Measurements from ENCODE around the gene SCLT1.
"Not testable (repeated sequence)": the region's sequence is repeated elsewhere in the genome, so short reads cannot be mapped to it uniquely, and the experiment has no call there.

The SCLT1 gene

DNA sequence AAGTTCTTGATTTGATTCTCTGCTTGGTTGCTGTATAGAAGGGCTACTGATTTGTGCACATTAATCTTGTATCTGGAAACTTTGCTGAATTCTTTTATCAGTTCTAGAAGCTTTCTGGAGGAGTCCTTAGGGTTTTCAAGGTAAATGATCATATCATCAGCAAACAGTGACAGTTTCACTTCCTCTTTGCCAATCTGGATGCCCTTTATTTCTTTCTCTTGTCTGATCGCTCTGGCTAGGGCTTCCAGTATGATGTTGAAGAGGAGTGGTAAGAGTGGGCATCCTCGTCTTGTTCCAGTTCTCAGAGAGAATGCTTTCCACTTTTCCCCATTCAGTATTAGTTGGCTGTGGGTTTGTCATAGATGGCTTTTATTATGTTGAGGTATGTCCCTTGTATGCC, 23.8 kb downstream of the SCLT1 start:
- not testable (repeated sequence) for DNase-seq

DNA sequence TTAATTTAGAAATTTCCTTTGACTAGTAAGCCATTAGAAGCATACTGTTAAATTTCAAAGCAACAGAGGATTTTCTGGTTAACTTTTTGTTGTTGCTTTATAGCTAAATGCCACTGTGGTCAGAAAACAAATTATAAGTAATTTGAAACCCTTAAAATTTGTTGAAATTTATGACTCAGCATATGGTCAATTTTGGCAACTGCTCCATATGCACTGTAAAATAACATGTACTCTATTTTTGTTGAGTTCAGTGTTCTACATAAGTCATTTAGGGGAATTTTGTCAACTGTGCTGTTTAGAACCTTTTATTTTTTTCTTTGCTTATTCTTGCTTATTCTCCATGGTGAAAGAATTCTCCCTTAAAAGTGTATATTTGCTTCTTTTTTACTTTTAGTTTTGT, 28.6 kb downstream of the SCLT1 start:
- no peak for DNase-seq

DNA sequence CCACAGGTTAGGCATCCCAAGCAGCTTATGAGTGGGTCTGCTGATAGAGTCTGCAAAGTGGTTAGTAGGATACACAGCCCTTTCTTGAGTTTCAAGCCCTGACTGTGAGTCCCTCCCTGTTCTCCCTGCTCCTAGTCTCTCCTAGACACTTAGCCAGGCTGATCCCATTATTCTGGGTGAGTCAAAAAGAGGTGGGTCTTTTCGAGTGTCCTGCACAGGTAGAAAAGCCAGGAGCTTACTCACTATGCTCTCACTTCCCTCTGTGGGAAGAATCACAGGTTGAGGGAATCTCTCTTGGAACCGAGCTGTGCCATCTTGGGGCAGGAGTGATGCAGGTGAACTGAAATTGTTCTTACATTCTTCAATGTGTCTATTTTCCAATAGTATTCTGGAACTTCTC, 29.7 kb downstream of the SCLT1 start:
- DNase-seq, result no peak

DNA sequence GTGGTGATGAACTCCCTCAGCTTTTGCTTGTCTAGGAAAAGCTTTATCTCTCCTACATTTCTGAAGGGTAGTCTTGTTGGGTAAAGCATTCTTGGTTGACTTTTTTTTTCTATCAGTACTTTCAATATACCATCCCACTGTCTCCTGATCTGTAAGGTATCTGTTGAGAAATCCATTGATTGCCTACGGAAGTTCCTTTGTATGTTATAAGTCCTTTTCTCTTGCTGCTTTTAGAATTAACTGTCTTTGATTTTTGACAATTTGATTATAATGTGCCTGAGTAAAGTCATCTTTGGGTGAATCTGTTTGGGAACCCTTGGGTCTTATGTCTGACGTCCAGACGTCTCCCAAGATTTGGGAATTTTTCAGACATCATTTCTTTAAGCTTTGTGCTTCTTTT, 30.8 kb downstream of the SCLT1 start:
- no peak for DNase-seq

DNA sequence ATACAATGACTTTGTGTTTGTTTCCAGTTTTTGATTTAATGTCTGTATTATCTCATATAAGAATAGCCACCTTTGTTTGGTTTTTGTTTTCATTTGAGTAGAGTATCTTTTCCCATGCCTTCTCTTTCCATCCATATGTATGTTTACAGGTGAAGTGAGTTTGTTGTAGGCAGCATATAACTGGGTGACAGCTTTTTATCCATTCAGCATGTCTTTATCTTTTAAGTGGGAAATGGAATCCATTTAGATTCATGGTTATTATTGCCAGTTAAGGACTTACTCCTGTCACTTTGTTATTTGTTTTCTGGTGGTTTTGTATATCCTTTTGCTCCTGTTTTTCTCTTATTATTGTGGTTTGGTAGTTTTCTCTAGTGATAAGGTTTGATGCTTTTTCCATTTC, 34.3 kb downstream of the SCLT1 start:
- no peak for DNase-seq

DNA sequence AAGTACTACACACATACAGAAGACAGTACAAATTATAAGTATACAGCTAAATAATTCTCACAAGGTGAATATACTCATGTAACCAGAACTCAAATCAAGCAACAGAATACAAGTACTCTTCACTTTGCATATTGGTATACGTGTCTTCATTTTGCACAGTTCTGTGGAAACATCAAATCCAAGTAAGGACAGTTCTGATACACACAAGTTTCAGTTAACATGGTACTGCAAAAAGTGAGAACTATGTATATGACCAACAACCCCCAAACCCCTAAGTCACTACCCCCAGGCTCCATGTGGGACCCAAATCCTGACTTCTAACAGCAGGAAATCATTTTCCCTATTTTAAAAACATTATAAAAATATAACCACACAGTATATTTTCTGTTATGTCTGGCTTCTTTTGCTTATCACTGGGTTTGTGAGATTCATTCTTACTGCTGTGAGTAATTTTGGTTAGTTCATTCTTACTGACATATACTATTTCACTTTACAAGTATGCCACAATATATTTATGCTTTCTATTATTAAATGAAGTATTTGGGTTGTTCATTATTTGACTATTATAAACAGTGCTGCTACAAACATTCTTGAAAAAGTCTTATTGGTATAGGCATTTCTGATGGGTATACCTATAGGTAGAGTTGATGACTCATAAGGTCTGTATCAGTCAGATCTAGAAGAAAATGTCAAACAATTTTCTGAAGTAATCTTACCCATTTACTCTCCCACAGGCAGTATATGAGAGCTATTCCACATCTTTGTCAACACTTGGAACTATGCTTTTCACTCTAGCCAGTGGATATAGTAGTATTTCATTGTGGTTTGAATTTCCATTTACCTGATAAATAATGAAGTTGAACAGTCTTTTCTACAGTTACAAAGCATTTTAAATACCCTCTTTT, 47.0 kb downstream of the SCLT1 start:
- DNase-seq, result no peak

DNA sequence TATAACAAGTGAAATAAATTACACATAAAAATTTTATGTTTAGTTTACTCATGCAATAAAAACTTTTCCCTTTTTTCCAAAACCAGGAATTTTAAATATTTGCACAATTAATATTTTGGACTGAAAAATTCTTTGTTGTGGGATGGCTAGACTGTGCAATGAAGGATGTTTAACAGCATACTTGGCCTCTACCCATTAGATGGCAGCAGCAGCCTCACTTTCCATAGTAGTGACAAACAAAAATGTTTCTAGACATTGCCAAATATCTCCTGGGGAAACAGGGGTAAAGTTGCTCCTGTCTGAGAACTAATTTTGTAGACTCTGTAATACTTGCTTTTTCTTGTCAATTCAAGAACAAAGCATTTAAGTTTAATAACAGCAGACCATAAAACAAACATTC, 49.8 kb downstream of the SCLT1 start:
- no peak for DNase-seq

DNA sequence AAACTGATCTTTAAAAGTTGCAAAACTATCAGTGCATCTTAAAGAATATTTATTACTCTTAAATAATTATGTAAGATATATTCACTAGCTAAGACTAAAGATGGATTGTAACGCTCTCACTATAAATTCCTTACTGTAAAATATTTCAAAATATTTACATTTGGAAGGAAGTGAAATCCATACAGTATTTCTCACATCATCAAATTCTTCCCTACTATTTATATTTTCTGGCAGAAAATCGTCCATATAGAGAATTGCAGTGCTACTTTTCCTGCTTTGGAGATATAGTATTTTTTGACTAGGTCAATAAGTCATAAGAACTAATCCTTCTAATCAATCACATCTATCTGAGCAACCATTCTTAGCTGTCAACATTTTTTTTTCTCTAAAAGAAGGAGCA, 52.9 kb downstream of the SCLT1 start:
- no peak for DNase-seq

DNA sequence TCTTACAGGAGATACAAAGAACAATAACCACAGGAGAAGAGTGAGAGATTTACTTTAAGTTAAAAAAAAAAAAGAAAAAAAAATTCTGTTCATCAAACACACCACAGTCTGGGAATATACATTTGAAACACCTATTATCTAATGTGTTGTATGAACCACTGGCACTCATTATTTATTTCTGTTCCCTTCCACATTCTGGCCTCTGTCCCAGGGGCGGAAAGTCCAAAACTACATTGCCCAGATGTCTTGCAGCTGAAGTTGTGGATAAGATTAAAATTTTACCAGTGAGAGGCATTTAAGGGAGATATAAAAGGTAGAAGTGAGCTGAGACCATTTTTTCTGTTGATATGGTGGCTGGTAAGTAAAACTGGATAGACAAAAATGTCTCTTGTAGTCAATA, 56.2 kb downstream of the SCLT1 start:
- DNase-seq, result no peak

DNA sequence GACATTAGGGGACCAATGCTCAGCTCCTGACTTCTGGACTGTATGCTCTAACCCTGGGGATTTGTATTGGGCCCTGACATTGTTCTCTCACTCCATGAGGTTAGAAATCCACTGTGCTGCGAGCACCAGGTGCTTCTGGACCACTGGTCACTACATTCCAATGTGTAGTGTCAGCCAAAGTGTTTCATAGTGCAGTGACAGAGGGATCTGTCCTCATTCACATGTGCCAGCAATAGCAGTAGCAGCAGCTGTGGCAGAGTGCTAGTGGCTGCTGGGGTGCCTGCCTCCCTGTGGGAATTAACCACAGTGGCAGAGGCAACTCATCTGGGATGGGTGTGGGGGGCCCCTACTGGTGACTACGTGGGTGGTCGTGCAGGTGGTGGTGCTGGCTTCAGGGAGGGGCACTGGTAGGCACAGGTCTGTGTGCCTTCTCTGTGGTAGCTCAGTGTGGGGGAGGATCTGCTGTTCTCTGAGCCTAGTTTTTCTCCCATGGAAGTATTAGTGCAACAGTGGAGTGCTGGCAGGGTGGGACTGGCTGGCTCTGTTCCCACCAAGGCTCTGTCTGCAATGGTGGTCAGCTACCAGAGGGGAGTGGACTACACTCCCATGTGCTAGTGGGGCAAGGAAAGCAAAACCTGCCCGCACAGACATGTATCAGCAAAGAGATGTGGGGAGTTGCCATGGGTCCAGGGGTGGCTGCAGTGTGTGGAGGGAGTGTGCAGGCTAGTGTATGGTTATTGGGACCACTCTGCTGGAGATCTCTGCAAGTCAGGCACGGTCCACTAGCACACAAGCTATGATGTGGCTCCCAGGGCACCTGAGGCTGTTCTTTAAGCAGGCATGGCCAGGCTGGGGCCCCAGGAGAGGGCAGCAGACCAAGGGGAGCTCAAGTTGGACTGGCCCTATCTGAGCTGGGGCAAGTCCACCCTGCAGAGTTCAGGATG, 78.5 kb downstream of the SCLT1 start:
- DNase-seq, result no peak

DNA sequence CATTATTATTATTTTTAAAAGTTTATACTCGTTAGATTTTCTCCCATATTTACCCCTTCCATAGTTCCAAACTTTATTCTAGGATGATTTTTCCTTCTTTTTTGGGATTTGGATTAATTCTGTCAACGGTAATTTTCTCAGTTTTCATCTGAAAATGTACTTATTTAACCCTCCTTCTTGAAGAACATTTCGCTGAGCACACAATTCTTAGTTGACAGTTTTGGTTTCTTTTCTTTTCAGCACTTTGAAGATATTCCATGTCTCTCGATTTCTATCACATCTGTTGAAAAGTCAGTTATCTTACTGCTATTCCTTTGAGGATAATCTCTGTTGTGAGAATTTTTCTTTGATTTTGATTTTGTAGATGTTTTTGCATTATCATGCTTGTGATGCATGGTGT, 85.2 kb downstream of the SCLT1 start:
- no peak for DNase-seq

DNA sequence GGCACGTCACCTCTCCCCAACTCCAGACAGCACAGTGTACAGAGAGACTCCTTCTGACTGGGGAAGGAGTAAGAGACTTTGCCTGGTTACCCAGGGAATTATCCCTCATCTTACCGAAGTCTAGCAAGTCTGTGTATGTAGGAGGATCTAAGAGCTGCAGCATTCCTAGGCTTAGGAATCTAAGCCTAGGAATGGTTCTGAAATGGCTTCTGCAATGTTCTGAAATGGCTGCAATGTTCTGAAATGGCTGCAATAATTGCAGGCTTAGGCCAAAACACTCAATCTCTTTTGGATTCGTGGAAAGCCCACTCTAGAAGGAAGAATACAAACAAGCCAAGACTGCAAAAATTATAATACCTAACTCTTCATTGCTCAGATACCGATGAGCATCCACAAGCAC, 106.4 kb downstream of the SCLT1 start:
- no peak for DNase-seq

DNA sequence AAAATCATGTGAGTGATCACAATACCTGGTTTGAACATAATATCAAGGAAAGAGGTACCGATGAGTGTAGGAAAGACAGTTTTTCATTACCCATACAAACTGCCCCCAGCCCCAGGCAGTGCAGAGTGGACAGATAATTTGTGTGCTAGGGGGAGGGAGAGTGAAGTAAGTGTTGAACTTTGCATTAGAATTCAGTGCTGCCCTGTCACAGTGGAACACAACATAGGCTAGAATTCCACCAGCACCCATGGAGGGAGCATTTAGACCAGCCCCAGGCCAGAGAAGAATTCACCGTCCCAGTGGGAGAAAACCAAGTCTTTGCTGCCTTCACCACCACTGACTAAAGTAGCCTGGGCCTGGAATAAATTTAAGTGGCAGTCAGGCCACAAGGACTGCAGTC, 107.3 kb downstream of the SCLT1 start:
- DNase-seq, result no peak

DNA sequence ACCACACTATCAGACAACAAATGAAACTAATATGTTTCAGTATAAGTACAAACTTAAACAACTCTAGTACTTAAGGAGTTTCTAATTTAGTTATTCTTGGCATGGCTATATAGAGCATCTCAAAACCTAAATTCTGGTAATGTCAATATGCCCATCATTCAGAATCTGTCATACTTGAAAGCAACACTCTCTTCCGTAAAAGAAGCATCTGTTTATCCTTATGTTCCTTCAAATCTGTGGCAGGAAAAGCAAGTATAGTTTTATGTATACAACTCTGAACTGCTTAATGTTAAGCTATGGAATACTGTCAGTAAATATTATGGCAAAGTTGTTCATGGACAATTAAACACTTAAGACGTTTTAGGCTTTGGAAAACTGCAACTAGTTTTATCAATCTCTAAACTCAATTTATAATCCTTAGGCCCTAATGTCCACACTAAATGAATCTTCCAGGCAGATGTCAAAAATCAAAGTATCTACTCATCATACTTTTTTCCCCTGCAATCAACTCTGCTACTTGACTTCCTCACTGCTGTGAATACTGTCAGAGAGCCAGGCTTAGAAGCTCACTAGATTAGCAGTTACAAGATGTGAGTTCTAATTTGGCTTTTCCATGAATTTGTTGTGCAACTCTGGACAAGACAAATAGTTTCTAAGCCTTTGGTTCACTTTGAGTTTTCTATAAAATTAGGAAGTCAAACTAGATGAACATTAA, 109.4 kb downstream of the SCLT1 start:
- no peak for DNase-seq

DNA sequence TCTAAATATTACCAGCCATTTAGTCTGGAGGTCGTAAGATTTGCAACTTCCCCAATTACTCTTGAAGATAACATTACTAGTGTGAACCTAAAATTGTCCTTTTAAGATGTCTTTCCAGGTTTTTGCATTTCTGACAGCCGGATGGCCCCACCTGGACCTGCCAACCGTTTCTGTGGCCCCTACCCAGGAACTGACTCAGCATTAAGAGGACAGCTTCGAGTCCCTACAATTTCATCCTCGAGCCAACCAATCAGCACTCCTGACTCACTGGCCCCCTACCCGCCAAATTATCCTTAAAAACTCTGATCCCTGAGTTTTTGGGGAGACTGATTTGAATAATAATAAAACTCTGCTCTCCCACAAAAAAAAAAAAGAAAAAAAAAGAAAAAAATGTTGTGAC, 112.0 kb downstream of the SCLT1 start:
- DNase-seq, result no peak

DNA sequence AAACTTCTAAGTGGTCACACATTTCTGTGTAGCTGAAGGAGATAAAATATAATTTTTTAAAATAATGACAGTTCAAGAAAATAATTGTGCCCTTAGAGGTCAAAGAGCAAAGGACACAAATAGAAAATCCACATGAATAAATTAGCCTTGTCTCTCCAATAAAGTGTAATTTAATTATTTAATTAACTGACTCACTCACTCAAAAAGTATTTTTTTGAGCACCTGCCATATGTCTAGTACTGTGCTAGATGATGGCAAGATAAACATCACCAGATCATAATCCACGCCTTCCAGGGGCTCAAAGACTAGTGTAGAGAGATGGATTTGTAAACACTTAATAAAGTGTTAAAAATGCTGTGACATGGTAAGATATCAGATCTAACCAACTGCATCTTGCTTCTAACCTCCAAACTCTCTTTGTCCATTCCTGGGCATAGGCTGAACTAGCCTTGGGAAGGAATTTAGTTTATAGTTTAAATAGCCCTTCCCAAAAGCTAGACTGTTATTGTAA, 112.5 kb downstream of the SCLT1 start:
- no peak for DNase-seq

DNA sequence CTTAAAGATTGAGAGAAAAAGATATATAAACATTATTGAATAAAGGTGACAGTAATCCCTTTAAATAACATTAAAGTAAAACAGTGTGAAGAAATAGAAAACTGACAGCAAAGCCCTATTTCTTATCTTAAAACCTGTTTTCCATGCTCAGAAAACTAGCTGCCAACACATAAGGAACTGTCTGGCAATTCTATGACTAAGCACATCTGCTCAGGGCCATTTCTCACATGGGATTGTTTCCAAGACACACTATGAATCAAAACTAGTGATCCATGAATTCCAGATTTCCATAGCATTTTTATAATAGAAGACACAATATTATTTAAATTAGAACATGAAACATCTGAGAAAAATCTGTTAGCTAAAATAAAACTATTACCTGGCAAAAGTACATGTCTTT, 113.4 kb downstream of the SCLT1 start:
- no peak for DNase-seq

DNA sequence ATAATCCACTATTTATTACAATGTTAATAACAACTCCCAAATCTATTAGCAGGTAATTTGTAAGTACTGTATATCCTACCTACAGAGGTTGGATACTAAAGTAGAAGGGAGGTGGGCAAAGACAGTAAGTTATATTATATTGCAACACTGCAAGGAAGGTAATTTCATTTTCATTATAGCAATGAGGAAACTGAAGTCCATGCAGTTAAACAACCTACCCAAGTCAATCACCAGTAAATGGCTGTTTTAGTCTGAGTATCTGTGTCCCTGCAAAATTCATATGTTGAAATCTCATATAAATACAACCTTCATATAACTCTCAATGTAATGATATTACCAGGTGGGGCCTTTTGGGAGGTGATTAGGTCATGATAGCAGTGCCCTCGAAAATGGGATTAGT, 114.4 kb downstream of the SCLT1 start:
- DNase-seq, result no peak

DNA sequence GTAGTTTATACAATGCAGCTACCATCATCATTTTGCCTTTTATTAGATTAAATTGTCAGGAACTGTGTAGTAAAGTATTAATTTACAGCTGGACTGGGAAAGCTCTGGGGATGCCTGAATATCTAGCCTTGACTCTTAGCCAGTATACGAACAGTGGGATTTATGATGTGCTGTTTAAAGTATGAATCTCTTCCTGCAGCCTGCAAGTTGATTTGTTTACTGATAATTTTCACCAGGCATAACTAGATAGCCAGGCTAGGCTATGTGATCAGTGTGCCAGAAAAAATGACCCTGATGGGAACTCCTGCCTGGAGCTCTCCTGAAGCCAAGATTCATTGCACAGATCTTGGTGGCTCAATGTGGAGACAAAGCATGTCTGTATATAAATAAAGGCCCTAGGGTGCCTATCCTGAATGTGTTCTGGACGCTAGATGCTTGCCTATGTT, 119.2 kb downstream of the SCLT1 start:
- peak in 1 of 14 donors; percentile 31 for DNase-seq

DNA sequence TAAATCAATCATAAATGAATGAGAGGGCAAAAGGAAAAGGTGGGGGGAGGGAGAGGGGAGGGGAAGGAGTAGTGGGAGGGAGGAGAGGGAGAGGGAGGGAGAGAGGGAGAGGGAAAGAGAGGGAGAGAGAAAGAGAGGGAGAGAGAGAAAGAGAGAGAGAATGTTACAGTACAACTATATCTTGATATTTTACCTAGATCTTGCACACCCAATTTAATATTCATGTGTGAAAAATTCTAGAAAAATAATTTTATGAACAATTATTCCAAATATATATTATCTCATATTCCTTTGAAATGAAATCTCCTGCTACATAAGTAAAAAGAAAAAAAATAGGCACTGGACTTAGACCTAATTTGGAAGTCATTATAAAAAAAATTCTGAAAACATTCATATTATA, 120.0 kb downstream of the SCLT1 start:
- DNase-seq, result no peak

DNA sequence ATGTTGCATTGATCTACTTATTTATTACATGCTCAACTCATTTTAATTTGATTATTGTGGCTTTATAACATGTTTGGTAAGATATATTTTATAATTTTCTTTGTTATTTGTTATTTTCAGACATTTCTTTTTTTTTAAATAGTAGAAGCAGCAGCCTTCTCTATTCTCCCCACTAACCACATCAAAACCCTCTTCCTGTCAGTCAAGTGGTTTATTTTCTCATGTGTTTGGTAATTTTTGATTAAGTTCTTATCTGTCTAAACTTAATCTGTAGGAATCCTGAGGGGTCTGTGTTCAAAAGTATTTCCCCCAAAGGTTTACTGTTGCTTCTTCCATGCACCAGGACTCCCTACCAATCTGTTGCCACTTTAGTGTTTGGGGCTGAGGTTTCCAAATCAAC, 131.9 kb downstream of the SCLT1 start:
- DNase-seq, result no peak

DNA sequence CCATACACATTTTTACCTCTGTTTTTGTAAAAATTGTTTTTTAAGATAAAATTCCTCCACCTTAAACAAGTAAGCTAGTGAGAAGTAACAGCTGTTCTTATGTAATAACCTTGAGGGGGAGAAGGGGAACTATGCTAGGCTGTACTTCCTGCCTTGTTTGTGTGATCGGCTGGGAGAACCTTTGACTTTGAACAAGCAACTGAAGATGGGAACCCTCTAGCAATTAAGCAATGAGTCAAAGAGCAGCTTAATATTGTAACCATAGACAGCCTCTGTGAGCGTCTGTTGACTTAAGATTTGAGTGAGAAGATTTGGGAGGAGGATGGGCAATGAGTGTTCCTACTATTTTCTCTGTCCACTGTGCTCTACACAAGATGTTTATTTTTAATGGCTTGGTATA, 135.1 kb downstream of the SCLT1 start:
- peak in 1 of 14 donors; percentile 2 for DNase-seq

DNA sequence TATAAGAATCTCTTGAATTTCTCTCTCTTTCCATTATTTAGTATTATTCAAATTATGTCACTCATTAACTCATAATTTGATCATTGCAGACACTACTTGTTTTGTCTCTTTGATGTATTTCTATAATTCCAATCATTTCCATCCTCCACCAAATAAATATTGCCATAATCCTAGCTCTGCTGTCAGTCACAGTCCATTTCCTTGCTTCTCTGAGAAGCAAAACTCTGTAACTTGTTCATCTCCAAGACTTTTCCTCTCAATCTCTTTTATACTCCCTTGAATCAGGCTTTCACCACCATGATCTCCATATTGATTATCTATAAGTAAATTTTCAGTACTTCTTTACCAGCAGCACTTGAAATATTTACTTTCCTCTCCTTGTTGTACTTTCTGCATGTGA, 135.9 kb downstream of the SCLT1 start:
- DNase-seq, result no peak
